ENCODE measurements around the gene NEK8.
"Not testable (repeated sequence)": the region's sequence is repeated elsewhere in the genome, so short reads cannot be mapped to it uniquely, and the experiment has no call there.

The NEK8 gene

DNA sequence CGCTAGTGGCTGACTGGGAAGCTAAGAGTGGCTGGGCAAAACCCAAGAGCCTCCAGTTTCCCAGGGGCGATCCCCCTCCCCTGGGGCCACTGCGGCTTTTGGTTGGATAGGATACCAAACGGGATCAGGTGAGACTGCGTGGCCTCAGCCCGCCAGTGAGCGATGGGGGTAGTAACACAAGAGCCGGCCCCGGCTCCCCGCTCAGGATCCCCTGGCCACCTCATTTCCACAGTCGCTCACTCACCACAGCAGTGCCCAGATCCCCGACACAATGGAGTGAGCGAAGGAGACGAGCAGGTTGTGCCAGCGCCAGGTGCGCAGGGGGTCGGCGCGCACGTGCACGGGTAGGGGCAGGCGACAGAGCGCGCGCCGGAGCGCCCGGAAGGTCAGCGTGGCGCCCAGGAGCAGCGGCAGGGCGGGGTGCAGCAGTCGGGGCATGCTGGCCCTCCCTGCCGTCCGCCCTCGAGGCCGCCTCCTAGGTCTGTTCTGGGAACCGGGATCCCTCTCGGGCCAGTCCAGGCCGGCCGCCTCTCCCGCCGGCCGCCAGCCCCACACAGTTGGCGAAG, 2.8 kb upstream of the NEK8 start:
- no peak for DNase-seq (ENCODE audit: low spot score)
- no peak for FAIRE-seq

DNA sequence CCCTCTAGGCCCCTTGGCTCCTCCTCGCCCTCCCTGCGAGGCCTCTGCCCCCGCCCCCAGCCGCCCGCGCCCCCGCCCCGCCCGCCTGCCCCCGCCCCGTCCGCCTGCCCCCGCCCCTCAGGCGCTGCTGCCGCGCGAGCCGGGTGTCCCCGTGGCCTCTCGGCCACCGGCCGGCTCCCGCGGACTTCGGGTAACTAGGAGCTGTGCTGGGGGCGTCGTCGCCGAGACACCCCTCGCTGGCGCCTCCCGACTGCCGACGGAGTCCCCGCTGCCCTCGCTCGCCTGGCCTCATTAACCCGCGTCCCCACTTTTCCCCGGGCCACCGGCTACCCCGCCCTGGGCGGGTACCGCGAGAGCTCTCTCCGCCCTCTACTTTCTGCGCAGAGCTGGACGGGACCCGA, 2.4 kb upstream of the NEK8 start, which contains the start of gene TLCD1:
TLCD1 (minus strand) TSS at position 8 of the 401 bp plus-strand sequence. CDS start 136 bp downstream, outside the sequence.
- no peak for FAIRE-seq
- peak; percentile 88 for DNase-seq (ENCODE audit: low spot score)

DNA sequence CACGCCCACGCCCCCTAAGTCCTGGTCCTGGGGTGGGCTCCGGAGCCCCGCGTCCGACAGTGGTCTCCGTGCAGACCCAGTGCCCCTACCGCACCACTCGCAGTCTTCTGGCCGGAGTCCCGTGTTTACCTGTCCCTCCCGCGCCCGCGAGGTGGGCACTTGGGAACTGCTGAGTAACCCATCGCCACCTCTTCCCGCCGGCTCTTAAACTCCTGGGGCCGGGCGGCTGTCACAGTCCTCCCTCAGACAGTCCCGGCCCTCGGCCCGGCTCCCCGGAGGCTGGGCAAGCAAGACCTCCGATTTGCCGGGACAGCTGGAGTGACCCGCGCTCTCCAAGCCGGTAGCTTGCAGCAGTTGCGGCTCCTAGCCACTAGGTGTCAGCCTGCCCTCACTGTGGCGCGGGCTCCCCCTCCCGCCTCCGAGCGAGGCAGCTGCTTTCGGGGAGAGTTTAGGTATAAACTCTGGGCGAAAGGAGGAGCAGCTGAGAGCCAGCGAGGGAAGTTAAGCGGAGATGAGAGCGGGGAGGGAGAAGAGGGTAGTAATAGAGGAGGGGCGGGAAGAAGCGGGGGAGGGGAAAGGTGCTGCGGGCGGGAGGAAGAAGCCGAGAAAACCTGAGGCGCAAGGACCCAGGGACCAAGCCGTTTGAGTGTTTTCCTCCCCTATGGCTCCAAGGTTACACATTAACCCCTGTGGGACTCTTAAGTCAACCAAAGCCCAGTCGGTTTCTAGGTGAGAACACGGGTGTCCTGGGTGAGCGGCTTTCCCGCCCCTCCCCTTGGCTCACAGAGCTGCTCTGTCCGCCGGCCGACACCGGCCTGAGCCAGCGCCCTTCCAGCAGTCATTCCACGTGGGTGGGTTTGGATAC, 1.7 kb upstream of the NEK8 start:
- peak; percentile 13 for FAIRE-seq
- DNase-seq (ENCODE audit: low spot score), result peak; percentile 88

DNA sequence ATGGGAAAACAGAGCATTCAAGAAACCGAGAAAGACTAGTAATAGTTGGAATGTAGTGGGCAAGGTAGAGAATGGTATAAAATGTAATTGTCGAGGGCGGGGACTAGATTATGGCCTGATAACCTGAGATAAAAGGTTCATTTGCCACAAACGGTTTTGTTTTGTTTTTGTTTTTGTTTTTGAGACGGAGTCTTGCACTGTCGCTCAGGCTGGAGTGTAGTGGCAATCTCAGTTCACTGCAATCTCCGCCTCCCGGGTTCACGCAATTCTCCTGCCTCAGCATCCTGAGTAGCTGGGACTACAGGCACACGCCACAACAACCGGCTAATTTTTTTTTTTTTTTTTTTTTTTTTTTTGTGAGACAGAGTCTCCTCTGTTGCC, 1.4 kb downstream of the NEK8 start:
- DNase-seq (ENCODE audit: low spot score) (no peak), FAIRE-seq (no peak)

DNA sequence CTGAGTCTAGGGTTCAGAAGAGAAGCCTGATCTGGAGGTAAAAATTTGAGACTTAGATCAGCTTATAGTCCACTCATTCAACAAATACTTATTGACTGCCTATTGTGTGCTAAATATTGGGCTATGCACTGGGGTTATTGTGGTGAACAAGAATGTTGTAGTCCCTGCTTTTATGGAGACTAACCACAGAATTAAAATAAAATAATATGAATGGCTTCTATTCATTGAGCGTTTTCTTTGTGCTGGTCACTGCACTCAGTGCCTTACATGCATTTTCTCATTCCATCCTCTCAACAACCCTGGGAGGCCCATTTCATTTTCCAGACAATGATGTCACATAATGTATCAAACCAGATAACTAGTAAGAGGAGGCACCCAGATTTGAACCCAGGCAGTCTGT, 4.8 kb downstream of the NEK8 start:
- FAIRE-seq, result no peak

DNA sequence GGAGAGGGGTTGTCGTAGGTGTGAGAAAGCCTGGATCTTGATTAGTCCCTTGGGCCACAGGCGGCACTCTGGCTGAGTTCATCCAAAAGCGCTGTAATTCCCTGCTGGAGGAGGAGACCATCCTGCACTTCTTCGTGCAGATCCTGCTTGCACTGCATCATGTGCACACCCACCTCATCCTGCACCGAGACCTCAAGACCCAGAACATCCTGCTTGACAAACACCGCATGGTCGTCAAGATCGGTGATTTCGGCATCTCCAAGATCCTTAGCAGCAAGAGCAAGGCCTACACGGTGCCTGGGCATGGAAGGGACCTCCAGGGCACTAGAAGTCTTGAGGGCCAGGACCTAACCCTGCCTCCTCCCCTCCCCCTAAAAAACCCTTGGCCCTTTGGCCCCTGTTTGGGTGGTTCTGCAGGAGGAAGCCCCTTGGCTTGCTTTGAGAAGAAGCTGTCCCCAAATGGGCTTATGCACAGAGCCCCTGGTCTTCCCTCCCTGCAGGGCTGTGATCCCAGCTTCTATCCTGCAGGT, 6.2 kb downstream of the NEK8 start:
- FAIRE-seq (no peak), DNase-seq (ENCODE audit: low spot score) (no peak)

More for the DNA sequence above, 4.8 kb downstream of the NEK8 start:
- DNase-seq (ENCODE audit: low spot score), result no peak

DNA sequence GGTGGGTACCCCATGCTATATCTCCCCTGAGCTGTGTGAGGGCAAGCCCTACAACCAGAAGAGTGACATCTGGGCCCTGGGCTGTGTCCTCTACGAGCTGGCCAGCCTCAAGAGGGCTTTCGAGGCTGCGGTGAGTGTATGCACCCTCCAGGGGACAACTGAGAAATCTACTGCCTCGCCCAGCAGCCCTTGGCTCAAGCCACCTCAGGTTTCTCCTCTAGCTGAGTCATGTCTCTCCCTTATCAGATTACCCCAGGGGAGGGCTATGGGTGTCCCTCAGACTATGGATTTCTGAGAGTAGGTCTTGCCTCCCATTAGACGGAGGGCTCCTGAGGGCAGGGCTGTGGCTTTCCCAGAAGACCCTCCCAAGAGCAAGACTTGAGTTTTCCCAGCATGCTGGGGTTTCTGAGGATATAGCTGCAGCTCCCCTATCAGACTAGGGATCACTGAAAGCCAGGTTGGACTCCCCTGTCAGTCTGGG, 6.7 kb downstream of the NEK8 start:
- no peak for FAIRE-seq
- no peak for DNase-seq (ENCODE audit: low spot score)

DNA sequence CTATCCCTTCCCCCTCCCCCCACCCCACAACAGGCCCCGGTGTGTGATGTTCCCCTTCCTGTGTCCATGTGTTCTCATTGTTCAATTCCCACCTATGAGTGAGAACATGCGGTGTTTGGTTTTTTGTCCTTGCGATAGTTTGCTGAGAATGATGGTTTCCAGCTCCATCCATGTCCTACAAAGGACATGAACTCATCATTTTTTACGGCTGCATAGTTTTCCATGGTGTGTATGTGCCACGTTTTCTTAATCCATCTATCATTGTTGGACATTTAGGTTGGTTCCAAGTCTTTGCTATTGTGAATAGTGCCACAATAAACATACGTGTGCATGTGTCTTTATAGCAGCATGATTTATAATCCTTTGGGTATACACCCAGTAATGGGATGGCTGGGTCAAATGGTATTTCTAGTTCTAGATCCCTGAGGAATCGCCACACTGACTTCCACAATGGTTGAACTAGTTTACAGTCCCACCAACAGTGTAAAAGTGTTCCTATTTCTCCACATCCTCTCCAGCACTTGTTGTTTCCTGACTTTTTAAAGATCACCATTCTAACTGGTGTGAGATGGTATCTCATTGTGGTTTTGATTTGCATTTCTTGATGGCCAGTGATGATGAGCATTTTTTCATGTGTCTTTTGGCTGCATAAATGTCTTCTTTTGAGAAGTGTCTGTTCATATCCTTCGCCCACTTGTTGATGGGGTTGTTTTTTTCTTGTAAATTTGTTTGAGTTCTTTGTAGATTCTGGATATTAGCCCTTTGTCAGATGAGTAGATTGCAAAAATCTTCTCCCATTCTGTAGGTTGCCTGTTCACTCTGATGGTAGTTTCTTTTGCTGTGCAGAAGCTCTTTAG, 7.6 kb downstream of the NEK8 start:
- not testable (repeated sequence) for DNase-seq (ENCODE audit: low spot score); FAIRE-seq

DNA sequence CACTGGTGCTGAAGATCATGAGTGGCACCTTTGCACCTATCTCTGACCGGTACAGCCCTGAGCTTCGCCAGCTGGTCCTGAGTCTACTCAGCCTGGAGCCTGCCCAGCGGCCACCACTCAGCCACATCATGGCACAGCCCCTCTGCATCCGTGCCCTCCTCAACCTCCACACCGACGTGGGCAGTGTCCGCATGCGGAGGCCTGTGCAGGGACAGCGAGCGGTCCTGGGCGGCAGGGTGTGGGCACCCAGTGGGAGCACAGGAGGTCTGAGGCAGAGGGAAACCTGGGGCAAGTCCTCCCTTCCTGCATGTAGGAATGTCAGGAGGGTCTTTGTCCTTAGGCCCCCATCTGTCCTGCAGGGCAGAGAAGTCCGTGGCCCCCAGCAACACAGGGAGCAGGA, 8.7 kb downstream of the NEK8 start:
- DNase-seq (ENCODE audit: low spot score) (no peak), FAIRE-seq (no peak)

DNA sequence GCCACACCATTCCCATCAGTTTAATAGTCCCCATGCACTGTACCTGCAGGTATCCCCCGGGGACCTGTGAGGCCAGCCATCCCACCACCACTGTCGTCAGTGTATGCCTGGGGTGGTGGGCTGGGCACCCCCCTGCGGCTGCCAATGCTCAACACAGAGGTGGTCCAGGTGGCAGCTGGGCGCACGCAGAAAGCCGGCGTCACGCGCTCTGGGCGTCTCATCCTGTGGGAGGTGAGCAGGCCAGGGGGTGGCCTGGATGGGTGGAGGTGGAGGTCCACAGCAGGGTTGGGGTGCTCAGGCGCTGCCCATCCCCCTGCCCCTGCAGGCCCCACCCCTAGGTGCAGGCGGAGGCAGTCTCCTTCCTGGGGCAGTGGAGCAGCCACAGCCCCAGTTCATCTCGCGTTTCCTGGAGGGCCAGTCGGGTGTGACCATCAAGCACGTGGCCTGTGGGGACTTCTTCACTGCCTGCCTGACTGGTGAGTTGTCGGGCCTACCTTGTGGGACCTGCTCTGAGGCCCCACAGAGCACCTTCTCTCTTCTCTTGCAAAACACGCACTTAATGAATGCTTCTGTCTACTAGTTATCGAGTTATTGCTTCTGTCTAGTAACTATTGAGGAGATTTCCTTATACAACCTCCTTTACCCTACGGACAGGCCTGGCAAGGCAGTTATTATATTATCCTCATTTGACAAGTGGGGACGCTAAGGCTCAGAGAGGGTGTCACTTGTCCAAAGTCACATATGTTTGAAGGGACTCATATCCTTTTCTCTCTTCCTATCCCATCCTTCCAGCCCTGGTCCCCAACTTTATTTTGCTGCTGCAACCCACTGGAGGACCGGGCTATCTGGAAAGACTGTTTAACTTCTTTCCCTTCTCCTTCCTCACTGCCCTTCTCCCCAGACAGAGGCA, 9.4 kb downstream of the NEK8 start:
- DNase-seq (ENCODE audit: low spot score) (no peak), FAIRE-seq (no peak)

DNA sequence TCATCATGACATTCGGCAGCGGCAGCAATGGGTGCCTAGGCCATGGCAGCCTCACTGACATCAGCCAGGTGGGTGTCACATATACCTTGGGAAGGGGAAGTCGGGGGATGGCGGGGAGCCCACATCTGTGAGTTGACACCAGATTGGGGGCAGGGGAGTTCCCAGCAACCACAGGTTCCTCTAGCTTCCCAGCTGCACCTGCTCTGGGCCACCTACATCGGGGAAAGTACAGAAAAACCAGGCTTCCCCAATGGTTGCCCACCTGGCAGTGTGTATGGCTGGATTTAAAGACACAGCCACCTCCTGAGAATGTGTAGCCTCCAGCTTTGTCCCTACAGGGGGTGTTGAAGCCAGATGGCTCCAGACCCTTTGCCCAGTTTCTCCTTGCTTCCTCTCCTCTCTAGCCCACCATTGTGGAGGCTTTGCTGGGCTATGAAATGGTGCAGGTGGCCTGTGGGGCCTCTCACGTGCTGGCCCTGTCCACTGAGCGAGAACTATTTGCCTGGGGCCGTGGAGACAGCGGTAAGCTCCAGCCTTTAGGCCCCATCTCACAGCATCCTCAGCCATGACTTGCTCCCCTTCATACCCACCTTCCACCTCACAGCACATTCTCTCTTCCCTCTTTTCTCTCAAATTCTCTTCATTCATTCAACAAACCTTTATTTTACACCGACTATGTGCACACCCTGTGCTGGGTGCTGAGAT, 10.2 kb downstream of the NEK8 start:
- no peak for DNase-seq (ENCODE audit: low spot score)
- FAIRE-seq, result no peak

DNA sequence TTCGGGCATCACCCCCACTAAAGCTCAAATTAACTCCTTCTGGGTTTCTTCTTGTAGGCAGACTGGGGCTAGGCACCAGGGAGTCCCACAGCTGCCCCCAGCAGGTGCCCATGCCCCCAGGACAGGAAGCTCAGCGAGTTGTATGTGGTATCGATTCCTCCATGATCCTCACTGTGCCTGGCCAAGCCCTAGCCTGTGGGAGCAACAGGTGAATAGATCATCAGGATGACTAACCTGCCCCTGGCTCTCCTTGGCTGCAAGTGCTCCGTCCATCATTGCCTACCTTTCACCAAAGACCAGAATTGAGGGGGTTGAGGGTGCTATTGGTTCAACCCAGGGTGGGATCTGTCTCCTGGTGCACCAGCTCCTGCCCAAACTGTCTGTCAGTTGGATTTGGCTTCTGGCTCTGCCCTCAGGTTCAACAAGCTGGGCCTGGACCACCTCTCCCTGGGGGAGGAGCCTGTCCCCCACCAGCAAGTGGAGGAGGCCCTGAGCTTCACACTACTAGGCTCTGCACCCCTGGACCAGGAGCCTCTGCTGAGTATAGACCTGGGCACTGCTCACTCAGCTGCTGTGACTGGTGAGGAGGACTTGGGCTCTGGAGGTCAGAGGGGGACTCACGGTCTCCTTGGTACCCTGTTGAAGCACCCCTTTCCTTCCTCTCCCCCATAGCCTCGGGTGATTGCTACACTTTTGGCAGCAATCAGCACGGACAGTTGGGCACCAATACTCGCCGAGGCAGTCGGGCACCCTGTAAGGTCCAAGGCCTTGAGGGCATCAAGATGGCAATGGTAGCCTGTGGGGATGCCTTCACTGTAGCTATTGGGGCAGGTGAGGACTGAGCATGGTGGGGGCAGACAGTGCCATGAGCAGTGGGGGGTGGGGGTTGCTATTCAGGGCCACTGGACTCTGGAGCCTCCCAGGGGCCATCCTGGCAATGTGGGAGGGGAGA, 12.1 kb downstream of the NEK8 start:
- FAIRE-seq (no peak), DNase-seq (ENCODE audit: low spot score) (no peak)

DNA sequence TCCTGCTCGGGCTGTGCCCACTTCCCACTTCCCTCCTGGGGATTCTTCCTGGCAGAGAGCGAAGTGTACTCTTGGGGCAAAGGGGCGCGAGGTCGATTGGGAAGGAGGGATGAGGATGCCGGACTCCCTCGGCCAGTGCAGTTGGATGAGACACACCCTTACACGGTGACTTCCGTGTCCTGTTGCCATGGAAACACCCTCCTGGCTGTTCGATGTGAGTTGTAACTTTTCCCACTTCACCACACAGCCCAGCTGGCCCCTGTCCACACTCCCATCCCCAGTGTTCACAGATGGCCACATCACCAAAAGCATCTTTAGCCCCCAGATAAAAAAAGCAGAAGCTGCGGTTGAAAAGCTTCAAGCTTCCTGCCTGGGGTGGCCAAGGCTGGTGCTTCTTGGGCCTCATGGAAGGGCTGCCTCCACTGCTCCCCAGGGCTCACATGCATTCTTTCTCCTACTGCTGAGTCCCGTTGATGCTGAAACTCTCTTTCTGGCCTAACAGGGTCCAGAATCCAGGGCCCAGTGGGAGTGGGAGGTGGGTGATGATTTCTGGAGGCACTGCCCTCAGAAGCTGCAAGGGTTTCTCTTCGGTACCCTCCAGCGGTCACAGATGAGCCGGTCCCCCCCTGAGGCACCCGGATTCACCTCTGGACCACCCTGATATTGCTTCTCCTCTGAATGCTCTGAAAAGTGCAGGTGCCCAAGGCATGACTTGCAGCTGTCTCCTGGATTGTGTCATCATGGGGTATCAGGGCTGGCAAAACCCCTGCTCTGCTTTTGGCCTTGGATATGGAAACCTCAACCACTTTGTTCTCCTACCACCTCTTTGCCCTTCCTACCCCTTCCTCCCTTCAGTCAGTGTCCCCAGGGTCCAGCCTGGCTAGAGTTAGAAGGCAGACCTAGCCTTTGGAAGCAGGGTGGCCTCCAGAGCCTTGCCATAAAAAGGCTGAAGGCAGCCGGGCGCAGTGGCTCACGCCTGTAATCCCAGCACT, 13.1 kb downstream of the NEK8 start:
- FAIRE-seq (no peak), DNase-seq (ENCODE audit: low spot score) (no peak)

DNA sequence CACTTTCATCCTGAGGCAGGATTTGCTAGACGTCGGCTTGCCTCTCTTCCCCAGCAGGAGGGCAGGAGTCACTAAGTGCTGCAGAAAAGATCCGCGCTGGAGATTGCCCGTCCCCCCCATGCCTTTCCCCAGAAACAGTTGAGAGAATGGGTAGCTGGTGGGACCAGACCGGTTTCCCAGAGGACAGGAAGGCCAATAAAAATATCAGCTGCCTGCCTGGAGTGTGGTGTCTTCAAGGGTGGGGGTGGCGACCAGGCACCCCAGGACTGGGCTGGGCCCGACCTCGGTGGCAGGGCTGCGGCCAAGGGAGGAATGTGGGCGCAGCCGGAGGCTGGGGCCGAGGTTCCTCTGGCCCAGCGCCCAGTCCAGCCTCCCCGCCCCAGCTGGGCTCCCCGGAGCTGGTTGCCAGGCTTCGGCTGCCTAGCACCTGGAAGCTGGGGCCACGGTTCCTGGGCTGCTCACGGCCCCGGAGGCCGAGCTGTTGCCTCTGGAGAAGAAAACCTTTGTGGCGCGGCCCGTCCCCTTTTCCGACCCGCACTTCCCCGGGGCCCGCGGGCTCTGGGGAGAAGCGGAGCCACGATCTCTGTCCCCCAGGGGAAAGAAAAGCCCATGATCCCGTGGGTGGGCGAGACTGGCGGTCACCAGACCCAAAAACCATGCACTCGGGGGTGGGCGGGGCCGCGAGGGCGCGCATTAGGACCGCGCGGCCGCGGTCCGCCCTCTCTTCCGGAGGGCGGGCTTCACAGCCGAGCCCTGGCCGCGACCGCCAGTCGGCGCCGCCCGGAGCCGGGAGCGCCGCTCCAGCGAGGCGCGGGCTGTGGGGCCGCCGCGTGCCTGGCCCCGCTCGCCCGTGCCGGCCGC, 14.9 kb downstream of the NEK8 start, which contains the start of gene TRAF4:
TRAF4 (plus strand) TSS at position 769 of the 861 bp plus-strand sequence. CDS start 102 bp downstream, outside the sequence.
- peak; percentile 91 for DNase-seq (ENCODE audit: low spot score)

DNA sequence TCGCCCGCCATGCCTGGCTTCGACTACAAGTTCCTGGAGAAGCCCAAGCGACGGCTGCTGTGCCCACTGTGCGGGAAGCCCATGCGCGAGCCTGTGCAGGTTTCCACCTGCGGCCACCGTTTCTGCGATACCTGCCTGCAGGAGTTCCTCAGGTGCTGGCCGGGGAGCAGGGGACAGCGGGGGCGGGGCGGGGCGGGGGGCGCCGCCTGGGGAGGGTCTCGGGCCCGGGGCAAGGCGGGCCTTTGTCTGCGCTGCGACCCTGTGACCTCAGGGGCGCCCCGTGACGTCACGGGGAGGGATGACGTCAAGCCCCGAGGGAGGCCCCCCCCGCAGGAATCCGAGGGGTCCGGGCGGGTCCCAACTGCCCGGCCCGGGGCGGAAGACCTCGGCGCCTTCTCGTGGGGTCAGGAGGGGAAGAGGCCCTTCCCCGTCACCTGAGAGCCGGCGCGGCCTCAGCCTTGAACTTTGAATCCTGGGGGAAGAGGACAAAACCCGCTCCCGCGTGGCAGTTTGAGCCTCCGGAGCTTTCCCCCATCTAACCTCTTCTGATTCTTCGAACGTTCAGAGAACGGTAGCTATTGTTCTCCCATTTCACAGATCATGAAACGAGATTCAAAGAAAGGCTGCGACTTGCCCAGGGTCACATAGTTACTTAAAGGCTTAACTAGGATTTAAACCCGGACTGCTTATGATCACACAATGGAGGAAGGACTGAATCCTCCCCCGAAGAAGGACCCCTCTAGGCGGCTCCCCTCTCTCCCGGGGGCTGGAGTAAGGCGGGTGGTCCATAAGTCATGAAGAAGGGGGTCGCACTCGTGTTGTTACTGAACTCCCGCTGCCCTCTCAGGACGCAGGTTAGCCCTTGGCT, 15.8 kb downstream of the NEK8 start:
- DNase-seq (ENCODE audit: low spot score), result peak; percentile 75
- no peak for FAIRE-seq

More for the DNA sequence above, 14.9 kb downstream of the NEK8 start, which contains the start of gene TRAF4:
- FAIRE-seq, result no peak
